GM23248 (cell line): ENCODE results near the gene ZNHIT1. TPM values are rescaled to one million over a fixed set of nuclear protein-coding genes. Genes with fewer than 3 reads are reported as not detected.

Source experiments
- DNase-seq: peaks from one replicate; pipeline ENCODE4 v3.0.0-alpha.2; 2015
- H2AFZ ChIP-seq: fragments of 200-600 bp; sonication (generic); 2 replicates; pipeline ENCODE4 v1.6.1; 2016; ENCODE audit warnings: antibody characterized with exemption
- H3F3A ChIP-seq: fragments of 200-600 bp; sonication (generic); 2 replicates; pipeline ENCODE4 v1.6.1; 2016; ENCODE audit warnings: mild to moderate bottlenecking, antibody characterized with exemption, mixed run types; ENCODE audit not compliant: insufficient read depth
- H3K27ac ChIP-seq: fragments of 200-600 bp; sonication (generic); 2 replicates; pipeline ENCODE4 v1.5.1; 2016; ENCODE audit warnings: mild to moderate bottlenecking
- H3K27me3 ChIP-seq: fragments of 200-600 bp; sonication (generic); replicated peaks from 2 replicates; pipeline ENCODE4 v1.6.1; 2016; ENCODE audit warnings: mild to moderate bottlenecking; ENCODE audit not compliant: insufficient read depth
- H3K36me3 ChIP-seq: fragments of 200-600 bp; sonication (generic); 2 replicates; pipeline ENCODE4 v1.6.1; 2016; ENCODE audit warnings: low read depth, mild to moderate bottlenecking
- H3K4me1 ChIP-seq: fragments of 200-600 bp; sonication (generic); 2 replicates; pipeline ENCODE4 v1.6.1; 2016; ENCODE audit warnings: mild to moderate bottlenecking; ENCODE audit not compliant: insufficient read depth
- H3K4me2 ChIP-seq: fragments of 200-600 bp; sonication (generic); one replicate; pipeline ENCODE4 v1.6.1; 2016; ENCODE audit warnings: mild to moderate bottlenecking; ENCODE audit not compliant: unreplicated experiment
- H3K4me3 ChIP-seq: fragments of 200-600 bp; sonication (generic); 2 replicates; pipeline ENCODE4 v1.5.1; 2016; ENCODE audit warnings: mild to moderate bottlenecking
- H3K79me2 ChIP-seq: fragments of 200-600 bp; sonication (generic); 2 replicates; pipeline ENCODE4 v1.6.1; 2016; ENCODE audit warnings: mild to moderate bottlenecking; ENCODE audit not compliant: insufficient read depth
- H3K9ac ChIP-seq: fragments of 200-600 bp; sonication (generic); 2 replicates; pipeline ENCODE4 v1.6.1; 2016; ENCODE audit warnings: mild to moderate bottlenecking
- H3K9me2 ChIP-seq: fragments of 200-600 bp; sonication (generic); 2 replicates; pipeline ENCODE4 v1.6.1; 2016; ENCODE audit warnings: mixed run types, mild to moderate bottlenecking, moderate library complexity; ENCODE audit not compliant: insufficient read depth
- H3K9me3 ChIP-seq: fragments of 200-600 bp; sonication (generic); one replicate; pipeline ENCODE4 v1.6.1; 2017; ENCODE audit warnings: low read depth
- H4K20me1 ChIP-seq: fragments of 200-600 bp; sonication (generic); 2 replicates; pipeline ENCODE4 v1.6.0; 2016; ENCODE audit not compliant: insufficient read depth
- EZH2 ChIP-seq: fragments of 200-600 bp; sonication (generic); IDR thresholded peaks from 2 replicates; pipeline ENCODE4 v1.6.1; 2018; ENCODE audit warnings: antibody characterized with exemption, mild to moderate bottlenecking; ENCODE audit not compliant: insufficient read depth, poor library complexity, severe bottlenecking
- EZH2phosphoT487 ChIP-seq: fragments of 200-600 bp; sonication (generic); IDR thresholded peaks from 2 replicates; pipeline ENCODE4 v1.6.1; 2018; ENCODE audit warnings: antibody characterized with exemption, moderate library complexity, mild to moderate bottlenecking, low read depth; ENCODE audit not compliant: insufficient read depth
- WGBS, 2 experiments: methylation state at CpG; one replicate each; pipeline ENCODE4 v1.1.6; 2015 to 2017; ENCODE audit warnings: low lambda C conversion rate in 2 of 2, low coverage in 1 of 2; ENCODE audit errors: missing lambda C conversion rate in 2 of 2; 5-methylcytosine and 5-hydroxymethylcytosine counted together
- in situ Hi-C: fragments of 300-500 bp; cut with MboI; formaldehyde crosslinking; loops from 2 replicates; pipeline ENCODE4 v1.15.0; 2020
- polyA plus RNA-seq: library from polyadenylated mRNA; unstranded; fragments of >200 nt; fragmentation: Nextera tagmentation; extraction: Ambion mirVana; gene quantifications from 2 replicates; pipeline ENCODE4 v1.2.1, GENCODE V29; 2016
- total RNA-seq: library from RNA; depleted of rRNA; stranded (reverse); fragments of >200 nt; shearing (Covaris generic); gene quantifications from 2 replicates; pipeline ENCODE4 v1.2.3, GENCODE V29; 2014

ZNHIT1 gene
- total and polyA plus RNA-seq, 2 experiments from 2014 or later = 98.0 to 119 TPM

DNA sequence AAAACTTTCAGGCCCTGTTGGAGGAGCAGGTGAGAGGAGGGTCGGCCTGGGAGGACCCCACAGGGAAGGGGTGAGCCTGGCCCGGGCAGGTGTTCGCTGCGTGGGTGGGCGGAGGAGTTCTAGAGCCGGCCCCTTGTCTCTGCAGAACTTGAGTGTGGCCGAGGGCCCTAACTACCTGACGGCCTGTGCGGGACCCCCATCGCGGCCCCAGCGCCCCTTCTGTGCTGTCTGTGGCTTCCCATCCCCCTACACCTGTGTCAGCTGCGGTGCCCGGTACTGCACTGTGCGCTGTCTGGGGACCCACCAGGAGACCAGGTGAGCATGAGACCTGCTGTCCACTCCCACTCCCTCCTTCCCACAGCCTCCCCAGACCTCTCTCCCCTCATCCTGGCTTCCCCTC is 5.6 kb downstream of the ZNHIT1 start:
- in situ Hi-C loops = no loop called here
- WGBS, 2 experiments = 94 to 99% methylated on average over 7 to 15 of the region's 15 CpGs
- H3K4me2 ChIP-seq = no peak overlapping the region

DNA sequence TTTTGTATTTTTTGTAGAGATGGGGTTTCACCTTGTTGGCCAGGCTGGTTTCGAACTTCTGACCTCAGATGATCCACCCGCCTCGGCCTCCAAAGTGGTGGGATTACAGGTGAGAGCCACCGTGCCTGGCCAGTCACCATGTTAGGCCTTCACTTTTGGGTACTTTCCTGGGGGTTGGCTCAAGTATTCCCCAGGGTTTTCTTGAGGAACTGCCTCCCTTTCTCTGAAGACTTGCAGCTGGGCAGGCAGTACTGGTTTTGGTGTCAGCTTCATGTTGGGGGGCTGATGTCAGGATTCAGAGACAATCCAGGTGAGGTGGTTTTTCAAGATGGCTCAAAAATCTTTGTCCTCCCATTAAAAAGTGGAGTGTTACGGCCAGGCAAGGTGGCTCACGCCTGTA is 7.7 kb downstream of the ZNHIT1 start:
- H3K27me3 ChIP-seq = no peaks in the 10 kb centered on the region
- H3K4me2 ChIP-seq = no peak overlapping the region
- no peak overlapping the region for H3K4me3 ChIP-seq
- no peaks in the 10 kb centered on the region for H3K9me3 ChIP-seq
- no peak for TF ChIP-seq EZH2
- DNase-seq = no peak
- peaks cover 14% of the 10 kb centered on the region; the same call in 1 of the 2 replicates for H3K36me3 ChIP-seq
- no peak overlapping the region for H3K27ac ChIP-seq
- H3K9me2 ChIP-seq = no peaks in the 10 kb centered on the region
- peaks cover 20% of the 10 kb centered on the region for H3K79me2 ChIP-seq
- H4K20me1 ChIP-seq = no peaks in the 10 kb centered on the region
- no peaks in the 10 kb centered on the region for H3F3A ChIP-seq
- in situ Hi-C loops = no loop called here
- no peak overlapping the region for H3K9ac ChIP-seq
- no peak overlapping the region for H2AFZ ChIP-seq
- no peaks in the 10 kb centered on the region for H3K4me1 ChIP-seq
- 85 to 92% methylated on average over 6 of the region's 6 CpGs for WGBS, 2 experiments

More for the DNA sequence above, 5.6 kb downstream of the ZNHIT1 start:
- H3K9me2 ChIP-seq = no peaks in the 10 kb centered on the region
- peaks cover 8% of the 10 kb centered on the region; the same call in 1 of the 2 replicates for H3K4me1 ChIP-seq
- H3K9me3 ChIP-seq = no peaks in the 10 kb centered on the region
- H4K20me1 ChIP-seq = no peaks in the 10 kb centered on the region
- no peak overlapping the region for H3K9ac ChIP-seq
- peaks cover 41% of the 10 kb centered on the region for H3K79me2 ChIP-seq
- no peak for TF ChIP-seq EZH2phosphoT487
- TF ChIP-seq EZH2 = no peak
- no peak overlapping the region for H3K27ac ChIP-seq
- no peaks in the 10 kb centered on the region for H3K27me3 ChIP-seq
- H2AFZ ChIP-seq = no peak overlapping the region
- no peak for DNase-seq
- no peaks in the 10 kb centered on the region for H3F3A ChIP-seq
- peaks cover 14% of the 10 kb centered on the region; the same call in 1 of the 2 replicates for H3K36me3 ChIP-seq
- H3K4me3 ChIP-seq = no peak overlapping the region

DNA sequence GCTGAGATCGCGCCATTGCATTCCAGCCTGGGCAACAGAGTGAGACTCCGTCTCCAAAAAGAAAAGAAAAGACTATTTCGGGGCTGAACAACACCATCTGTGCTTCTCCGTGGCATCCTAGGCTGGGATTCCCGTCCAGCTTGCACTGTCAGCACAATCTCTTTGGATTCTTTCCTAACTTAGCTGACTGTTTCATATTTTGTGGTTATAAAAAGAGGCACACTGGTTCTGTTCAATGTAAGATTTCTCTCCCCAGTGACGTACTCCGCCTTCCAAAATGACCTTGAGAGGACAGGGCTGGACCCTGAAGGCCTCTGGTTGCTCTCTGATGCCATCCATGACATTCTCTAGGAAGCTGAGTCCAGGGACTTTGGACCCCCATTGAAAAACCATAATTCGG is 8.8 kb downstream of the ZNHIT1 start:
- Histone ChIP-seq H3K9me3 (no peaks in the 10 kb centered on the region), H3K9me2 (no peaks in the 10 kb centered on the region), H3K27ac (no peak overlapping the region), H3F3A (no peaks in the 10 kb centered on the region), H4K20me1 (no peaks in the 10 kb centered on the region), H3K4me3 (no peak overlapping the region), H3K27me3 (no peaks in the 10 kb centered on the region), H2AFZ (no peak overlapping the region), H3K4me1 (no peaks in the 10 kb centered on the region), H3K9ac (no peak overlapping the region), H3K36me3 (peaks cover 14% of the 10 kb centered on the region; the same call in 1 of the 2 replicates), H3K4me2 (no peak overlapping the region), H3K79me2 (peaks cover 10% of the 10 kb centered on the region)
- no peak for DNase-seq
- in situ Hi-C loops = no loop called here
- no peak for TF ChIP-seq EZH2phosphoT487
- no peak for TF ChIP-seq EZH2
- 42 to 45% methylated on average over 9 of the region's 9 CpGs for WGBS, 2 experiments

DNA sequence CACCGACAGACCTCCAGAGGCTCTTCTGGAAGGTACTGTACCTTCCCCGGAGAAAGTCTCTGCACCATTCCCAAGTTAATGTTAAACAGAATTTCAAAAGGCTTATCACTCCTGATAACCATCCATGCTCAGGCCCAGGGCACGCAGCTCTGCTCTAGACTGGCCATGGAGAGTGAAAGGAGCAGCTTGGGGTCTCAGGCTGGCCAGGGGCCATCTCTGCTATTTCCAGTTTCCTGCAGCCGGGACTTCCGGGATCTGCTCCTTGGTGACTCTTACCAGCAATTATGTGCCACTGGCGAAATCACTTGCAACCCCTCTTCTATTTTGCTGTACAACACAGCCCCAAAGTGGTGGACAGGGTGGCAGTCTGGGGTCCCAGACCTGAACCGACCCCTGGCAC is 13.7 kb downstream of the ZNHIT1 start:
- H3K4me2 ChIP-seq = no peak overlapping the region

More for the DNA sequence above, 13.7 kb downstream of the ZNHIT1 start:
- no peak overlapping the region for H2AFZ ChIP-seq
- H3F3A ChIP-seq = no peaks in the 10 kb centered on the region
- no peaks in the 10 kb centered on the region for H4K20me1 ChIP-seq
- no peaks in the 10 kb centered on the region for H3K4me1 ChIP-seq
- H3K36me3 ChIP-seq = peaks cover 5% of the 10 kb centered on the region; the same call in 1 of the 2 replicates
- H3K9me3 ChIP-seq = no peaks in the 10 kb centered on the region
- H3K27me3 ChIP-seq = no peaks in the 10 kb centered on the region
- WGBS, 2 experiments = 71 to 78% methylated on average over 7 of the region's 7 CpGs
- no peak for DNase-seq
- no peaks in the 10 kb centered on the region for H3K79me2 ChIP-seq
- in situ Hi-C loops = no loop called here
- H3K9ac ChIP-seq = no peak overlapping the region
- no peak for TF ChIP-seq EZH2phosphoT487
- TF ChIP-seq EZH2 = no peak
- H3K9me2 ChIP-seq = no peaks in the 10 kb centered on the region
- H3K4me3 ChIP-seq = no peak overlapping the region
- no peak overlapping the region for H3K27ac ChIP-seq
